ENCODE data around the gene IZUMO4.
"Not testable (repeated sequence)": the region's sequence is repeated elsewhere in the genome, so short reads cannot be mapped to it uniquely, and the experiment has no call there.

Gene IZUMO4

DNA sequence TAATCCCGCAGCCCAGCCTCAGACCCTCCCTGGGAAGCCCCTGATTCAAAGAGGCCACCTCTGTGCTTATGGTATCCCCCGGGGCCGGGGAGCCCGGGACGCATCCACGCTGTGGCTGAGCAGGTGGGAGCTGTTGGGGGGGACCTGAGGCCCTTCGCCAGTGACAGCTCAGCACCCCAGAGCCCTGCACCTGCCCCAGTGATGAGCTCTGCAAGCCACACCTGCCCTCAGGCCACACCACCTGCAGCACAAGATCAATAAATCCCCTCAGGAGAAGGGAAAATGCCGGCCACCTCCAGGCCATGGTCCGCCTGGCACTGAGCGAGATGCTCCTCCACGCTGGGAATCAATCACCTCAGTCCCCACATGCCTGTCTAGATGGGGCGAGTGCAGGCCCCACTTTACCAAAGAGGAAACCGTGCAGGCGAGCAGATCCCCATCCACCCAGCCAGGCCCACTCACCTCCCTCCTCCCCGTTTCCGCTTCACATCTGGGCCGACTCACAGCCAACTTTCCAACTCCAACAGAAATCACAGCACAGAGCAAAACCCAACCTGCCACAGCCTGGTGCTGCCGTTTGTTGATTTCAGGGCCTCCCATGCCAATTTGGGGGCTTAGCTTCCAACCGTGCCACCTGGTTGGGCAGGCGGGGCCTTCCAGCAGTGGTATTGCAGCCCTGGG, 13.4 kb upstream of the IZUMO4 start:
- DNase-seq: no peak

DNA sequence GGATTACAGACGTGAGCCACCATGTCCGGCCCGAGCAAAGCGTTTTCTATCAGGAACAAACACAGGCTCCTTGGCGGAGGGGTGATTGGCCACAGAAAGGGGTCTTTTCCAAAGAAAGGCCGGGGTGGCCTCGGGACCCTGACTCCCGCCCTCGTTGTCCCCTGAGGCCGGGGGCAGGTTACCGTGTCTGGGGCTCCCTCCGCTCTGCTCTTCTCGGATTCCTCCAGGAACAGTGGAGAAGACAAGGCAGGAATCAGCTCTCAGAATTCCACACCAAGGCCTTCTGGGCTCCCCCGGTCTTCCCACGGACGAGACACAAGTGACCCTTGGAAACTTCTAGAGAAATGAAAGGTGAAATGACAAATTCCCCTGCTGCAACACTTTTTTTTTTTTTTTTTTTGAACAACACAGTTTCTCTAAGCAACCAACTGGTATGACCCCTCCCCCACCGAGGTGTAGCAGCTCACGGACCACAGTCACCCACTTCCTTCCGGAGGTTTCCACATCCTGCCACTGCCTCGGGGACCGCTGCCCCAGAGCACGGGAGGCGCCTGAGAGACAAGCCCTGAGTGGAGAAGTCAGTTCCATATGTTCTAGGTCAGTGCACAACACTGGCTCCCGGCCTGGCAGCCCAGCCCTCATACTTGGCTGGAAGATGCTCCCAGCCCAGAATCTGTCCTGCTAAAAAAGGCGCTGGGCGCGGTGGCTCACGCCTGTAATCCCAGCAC, 11.6 kb upstream of the IZUMO4 start:
- no peak for DNase-seq

DNA sequence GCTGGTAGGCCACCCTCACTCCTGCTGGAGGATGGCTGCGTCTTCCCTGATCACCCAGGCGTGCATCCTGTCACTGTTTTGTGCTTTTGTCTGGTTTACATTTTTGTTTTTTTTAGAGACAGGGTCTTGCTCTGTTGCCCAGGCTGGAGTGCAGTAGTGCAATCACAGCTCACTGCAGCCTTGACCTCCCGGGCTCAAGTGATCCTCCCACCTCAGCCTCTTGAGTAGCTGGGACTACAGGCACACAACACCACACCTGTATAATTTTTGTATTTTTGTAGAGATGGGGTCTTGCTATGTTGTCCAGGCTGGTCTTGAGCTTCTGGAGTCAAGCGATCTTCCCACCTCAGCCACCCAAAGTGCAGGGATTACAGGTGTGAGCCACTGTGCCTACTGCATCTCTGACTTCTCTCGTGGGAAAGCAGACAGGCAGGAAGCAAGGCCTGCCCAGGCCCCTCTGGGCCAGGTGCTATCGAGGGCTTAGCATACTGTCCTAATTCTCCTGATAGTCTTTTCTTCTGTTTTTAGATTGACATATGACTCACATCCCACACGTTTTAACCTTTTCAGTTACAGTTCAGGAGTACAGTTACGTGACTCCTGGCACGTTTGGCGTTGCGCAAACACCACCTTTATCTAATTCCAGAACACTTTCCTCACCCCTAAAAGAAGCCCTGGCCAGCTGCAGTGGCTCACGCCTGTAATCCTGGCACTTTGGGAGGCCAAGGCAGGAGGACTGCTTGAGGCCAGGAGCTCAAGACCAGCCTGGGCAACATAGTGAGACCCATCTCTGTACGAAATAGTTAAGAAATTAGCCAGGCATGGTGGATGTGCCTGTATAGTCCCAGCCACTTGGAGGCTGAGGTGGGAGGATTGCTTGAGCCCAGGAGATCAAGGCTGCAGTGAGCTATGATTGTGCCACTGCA, 9.8 kb upstream of the IZUMO4 start:
- DNase-seq: not testable (repeated sequence)

DNA sequence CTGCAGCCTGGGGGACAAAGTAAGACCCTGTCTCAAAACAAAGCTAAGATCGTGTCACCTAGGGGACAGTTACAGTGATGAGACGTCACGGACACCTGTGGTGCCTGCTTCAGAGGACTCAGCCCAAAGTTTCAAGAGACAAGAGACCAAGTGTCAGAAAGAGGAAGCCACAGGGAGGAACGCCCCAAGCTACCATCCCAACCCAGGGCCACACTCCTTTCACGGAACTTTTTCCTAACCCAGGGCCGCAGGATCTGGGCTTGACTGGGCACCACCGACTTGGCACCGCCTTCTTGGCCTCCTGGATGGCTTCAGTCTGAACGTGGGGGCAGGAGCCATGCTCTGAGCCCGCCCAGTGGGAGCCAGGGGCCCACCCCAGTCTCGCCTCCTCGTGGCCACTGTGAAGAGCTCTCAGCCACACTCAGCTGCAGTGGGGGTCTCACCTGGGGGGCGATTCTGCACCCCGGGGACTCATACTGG, 9.1 kb upstream of the IZUMO4 start:
- no peak for DNase-seq

DNA sequence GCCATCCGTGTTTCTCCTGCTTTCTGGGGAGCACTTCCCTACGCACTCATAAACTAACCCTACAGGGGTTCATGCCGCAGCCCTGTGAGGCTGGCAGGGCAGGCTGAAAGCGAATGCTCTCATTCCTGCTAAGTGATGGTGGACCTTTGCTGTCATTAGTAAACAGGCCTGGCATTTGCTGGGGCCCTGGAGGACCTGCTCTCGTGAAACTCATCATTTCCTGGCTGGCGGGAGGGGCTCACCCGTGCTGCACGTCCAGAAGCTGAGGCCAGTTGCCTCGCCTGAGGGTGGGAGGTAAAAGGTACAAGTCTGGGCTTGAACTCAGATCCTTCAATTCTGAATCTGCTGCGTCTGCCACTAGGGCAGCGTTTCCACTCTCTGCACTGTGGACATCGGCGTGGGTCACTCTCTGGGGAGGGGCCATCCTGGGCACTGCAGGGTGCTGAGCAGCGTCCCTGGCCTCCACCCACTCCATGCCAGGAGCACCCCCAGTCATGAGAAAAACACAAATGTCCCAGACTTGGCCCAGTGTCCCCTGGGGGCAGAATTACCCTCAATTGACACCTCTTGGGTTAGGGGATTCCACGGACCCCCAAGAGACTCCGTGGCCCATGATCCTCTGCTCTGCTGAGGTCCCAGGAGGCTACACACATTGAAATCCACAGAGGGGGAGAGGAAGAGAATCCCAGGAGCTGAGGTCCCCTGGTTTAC, 7.6 kb upstream of the IZUMO4 start:
- no peak for DNase-seq

DNA sequence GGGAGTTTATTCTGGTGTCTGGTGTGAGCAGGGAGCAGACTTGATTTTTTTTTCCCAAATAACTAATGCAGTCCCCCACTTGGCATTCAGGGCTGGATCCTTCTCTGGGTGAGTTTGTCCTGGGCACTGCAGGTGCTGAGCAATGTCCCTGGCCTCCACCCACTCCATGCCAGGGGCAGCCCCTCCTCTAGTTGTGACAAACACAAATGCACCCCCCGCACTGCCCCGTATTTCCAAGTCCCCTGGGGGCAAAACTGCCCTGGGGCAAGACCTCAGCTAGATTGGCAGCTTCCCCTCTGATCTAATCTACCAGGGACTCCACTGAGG, 7.0 kb upstream of the IZUMO4 start:
- no peak for DNase-seq

DNA sequence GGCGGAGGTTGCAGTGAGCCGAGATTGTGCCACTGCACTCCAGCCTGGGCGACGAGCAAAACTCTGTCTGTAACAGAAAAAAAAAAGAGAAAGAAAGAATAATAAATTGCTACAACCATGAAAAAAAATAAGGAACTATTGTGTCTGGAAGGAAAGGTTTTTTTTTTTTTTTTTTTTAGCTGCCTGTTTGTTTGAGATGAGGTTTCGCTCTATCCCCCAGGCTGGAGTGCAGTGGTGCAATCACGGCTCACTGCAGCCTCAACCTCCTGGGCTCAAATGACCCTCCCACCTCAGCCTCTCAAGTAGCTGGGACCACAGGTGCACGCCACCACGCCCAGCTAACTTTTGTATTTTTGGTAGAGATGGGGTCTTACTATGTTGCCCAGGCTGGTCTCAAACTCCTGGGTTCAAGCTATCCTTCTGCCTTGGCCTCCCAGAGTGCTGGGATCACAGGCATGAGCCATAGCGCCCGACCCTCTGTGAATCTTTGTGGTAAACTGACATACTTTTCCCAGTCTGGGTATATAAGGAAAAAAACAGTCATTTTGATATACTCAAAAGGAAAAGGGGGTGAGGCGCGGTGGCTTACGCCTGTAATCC, 4.7 kb upstream of the IZUMO4 start:
- not testable (repeated sequence) for DNase-seq

DNA sequence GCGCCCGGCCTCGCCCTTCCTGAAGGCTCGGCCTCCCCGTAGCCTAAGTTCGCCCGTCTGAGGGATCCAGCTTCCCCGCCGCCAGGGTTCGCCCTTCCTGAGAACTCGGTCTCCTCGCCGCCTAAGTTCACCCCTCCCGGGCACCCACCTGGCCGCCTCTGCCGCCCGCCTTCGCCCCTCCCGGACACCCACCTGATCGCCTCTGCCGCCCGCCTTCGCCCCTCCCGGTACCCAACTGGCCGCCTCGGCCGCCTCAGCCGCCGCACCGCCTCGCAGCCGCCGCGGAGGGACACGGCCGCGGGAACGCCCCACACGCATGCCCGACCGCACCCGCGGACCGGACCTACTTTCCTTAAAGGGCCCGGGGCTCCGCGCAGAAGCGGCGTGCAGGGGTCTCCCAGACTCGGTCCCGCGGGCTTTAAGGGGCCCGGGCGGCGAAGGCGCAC, 658 bp upstream of the IZUMO4 start, which contains the start of gene MOB3A:
TSS of gene MOB3A (minus strand) at position 293 of the 446 bp plus-strand sequence. CDS start 17,766 bp downstream, outside the sequence.
- DNase-seq: peak; percentile 68

DNA sequence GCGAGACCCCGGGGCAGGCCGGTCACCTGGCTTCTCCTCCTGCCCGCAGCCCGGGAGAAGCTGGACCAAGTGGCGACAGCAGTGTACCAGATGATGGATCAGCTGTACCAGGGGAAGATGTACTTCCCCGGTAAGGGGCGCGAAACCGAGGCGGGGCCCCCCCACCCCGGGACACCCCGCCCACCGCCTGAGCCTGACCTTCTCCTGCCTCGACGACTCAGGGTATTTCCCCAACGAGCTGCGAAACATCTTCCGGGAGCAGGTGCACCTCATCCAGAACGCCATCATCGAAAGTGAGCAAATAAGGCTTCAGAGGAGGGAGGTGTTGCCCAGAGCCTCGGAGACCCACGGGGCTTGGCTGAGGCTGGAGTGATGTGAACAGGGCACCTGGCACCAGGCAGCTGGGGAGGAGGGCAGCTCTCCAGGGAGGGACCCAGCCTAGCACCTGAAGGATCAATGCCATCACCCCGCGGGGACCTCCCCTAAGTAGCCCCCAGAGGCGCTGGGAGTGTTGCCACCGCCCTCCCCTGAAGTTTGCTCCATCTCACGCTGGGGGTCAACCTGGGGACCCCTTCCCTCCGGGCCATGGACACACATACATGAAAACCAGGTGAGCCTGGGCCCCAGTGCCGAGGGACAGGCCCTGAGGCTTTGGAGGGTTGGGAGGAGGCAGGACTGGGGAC, 629 bp downstream of the IZUMO4 start:
- no peak for DNase-seq

DNA sequence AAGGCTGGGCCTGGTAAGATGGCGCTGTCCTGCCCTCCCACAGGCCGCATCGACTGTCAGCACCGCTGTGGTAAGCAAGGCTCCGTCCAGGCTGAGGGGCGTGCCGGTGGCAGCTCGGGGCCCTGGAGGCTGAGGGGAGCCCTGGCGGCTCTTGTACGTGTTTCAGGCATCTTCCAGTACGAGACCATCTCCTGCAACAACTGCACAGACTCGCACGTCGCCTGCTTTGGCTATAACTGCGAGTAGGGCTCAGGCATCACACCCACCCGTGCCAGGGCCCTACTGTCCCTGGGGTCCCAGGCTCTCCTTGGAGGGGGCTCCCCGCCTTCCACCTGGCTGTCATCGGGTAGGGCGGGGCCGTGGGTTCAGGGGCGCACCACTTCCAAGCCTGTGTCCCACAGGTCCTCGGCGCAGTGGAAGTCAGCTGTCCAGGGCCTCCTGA, 1.2 kb downstream of the IZUMO4 start:
- DNase-seq: no peak

DNA sequence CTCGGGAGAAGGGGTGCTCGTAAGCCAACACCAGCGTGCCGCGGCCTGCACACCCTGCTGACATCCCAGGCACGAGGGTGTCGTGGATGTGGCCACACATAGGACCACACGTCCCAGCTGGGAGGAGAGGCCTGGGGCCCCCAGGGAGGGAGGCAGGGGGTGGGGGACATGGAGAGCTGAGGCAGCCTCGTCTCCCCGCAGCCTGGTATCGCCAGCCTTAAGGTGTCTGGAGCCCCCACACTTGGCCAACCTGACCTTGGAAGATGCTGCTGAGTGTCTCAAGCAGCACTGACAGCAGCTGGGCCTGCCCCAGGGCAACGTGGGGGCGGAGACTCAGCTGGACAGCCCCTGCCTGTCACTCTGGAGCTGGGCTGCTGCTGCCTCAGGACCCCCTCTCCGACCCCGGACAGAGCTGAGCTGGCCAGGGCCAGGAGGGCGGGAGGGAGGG, 2.4 kb downstream of the IZUMO4 start:
- no peak for DNase-seq

DNA sequence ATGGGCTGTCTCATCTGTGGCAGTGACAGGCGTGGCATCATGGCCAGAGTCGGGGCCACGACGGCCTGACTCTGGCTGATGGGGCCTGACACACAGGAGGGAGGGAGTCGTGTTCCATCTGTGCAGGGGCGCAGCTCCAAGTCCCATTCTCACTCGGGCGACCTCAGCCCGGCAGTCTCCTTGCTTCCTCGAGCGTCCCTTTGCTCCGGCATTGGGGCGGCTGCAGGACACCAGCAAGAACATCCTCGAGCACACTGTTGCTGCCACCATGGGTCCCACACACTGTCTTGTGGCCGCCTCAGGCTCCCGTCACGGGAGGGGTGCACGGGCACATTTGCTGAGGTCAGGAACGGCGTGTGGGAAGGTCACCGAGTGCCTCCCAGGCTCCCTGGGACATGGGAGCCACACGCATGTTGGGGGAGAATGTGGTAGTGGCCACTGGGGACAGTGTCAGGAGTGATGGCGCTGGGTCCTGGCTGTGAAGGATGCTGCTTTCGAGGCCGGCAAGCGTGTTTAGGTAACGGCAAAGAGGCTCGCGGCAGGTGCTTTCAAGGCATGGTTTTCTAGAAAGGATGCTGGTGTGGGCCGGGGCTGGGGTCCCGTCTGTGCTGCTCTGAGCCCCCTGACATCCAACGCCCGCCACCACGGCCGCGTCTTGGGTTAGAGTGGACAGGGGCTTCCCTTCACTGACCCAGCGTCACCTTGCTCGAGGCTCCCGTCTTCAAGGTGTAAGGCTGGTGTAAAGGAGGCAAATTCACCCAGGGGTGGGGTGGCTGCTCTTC, 3.4 kb downstream of the IZUMO4 start:
- DNase-seq: no peak

DNA sequence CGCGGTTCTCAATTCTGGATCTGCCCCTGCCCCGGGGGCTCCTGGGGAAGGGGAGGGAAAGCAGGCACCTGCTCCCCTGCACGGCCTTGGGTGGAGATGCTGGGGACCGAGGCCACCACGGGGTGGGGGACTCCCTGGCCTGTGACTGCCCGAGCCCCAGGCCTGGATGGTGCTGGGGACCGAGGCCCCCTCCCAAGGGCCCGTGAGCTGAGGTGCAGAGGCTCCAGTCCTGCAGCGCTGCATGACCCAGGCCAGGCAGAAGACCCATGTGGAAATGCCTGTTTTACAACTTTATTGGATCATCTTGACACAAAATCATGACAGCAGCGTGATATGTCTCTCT, 4.0 kb downstream of the IZUMO4 start:
- DNase-seq: no peak

DNA sequence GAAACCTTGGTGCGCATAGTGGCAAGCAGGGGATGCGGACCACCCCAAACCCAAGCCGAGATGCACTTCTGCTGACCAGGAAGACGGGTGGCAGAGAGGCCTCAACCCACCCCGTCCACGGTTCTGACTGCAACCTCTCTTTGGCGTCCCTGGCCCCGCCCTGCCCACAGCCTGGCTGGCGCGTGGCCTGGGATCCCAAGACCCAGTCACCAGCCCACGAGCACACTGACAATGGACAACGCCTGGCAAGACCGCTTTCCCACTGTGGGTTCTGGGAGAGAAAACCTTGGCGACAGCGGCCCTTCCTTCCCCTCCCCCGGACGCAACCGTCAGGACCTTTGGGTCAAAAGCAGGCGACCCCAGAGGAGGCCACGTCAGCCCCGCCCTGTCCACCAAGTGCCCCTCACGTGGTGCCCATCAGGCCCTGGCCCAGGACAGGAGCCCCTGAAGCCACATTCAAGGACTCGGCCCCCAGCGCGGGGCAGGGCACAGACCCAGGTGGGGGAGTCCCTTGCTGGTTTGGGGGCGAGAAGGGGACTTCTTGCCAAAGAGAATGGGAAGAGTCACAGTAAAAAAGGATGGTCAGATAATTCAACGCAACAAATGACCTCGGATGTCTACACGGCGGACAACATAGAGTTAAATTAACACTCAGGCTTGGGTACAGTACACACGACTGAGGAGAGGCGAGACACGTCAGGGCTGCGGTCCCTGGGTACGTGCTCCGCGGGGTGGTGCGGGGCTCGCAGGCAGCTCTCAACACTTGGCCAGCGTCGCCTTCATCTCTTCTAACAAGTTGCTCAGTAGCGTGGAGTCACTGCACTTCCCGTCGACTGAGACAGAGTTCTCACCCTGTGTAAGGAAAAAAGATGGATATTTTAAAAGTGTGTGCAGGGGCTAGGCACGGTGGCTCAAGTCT, 5.0 kb downstream of the IZUMO4 start:
- no peak for DNase-seq

DNA sequence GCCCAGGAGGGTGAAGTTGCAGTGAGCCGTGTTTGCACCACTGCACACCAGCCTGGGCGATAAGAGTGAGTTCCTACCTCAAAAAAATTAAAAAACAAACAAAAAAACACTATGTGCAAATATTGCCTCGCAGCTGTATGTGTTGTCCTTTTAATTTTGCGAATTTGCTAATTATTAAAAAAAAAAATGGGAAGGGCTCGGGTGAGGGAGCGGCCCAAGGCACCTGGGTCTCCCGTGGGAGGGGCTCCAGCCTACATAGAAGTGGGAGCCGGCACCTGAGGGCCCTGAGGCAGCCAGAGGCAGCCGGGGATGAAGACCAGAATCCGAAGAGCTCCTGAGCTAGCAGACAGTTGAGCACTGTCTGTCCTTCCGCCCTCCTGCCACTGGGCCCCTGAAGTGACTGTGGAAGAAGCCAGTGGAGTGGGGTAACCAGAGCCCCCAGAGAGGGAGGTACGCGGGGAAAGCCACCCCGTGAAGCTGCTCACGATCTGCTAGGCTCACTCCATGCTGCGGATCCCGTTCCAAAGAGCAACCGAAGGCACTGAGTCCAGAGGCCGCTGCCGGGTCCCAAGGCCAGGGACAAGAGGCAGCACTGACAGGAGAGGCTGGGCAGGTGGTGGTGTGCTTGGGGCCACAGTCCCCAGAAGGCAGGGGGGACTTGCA, 6.5 kb downstream of the IZUMO4 start:
- no peak for DNase-seq

DNA sequence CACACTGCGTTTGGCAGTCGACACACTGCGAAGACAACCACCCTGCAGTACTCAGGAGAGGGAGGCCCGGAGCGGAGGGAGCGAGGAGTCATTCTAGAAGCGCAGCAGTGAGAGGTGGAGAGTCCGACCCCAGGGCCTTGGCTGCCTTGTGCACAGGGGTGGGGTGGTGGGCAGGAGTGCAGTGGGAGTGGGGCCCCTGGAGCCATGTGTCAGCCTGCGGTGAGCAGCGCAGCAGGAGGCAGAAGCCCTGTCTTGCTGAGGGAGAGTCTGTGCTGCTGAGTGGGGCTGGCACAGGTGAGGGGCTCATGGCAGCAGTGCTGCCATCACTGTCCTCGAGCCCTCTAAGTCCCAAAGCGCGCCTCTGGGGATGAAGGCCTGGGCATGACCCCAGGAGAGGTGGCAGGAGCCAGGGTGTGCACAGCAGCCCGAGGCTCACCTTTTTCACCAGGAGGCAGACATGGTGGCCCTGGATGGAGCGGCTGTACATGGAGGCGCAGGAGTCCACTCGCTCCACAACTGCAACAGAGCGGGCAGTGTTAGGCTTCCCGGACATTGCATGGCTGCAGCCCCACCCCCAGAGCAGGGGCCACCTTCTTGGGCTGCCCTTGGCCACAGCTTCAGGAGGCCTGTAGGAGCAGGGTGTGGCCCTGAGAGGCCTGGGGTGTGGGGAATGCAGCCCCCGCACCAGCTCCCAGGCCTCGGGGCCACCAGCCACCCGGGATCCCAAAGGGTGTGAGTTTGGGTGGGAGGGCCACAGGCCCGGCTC, 11.7 kb downstream of the IZUMO4 start:
- DNase-seq: no peak

DNA sequence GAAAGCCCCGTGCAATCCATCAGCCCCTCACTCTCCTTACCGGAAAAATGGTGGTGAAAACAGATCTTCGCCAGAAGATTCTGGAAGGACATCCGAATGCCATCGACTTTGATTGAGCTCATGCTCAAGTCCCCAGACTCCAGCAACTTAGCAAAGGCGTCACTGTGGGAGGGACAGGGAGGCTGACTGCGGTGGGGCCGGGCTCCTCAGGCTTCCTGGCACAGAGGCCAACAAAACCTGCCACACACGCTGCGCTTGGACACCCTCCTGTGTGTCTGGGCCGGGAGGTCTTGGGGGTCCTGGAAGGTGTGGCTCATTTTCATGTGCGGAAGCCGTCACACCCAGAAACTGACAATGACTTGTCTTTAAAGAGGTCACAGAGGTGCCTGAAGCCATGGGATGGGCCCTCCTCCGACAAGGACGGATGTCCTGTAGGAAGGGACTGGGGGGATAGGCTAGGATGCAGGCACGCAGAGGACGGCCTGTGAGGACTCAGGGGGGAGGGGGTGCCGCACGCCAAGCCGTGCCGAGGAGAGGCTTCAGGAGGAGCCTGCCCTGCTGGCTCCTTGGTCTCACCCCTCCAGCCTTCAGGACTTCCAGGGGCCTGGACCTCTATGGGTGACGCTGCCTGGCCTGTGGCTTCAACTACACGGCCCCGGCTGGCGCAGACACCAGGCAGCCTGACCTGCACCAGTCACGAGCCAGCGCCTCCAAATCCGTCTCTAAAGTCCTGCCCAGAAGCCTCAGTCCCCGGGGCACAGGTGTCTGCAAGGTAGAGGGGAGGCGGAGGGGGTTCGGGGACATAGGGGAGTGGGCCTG, 12.5 kb downstream of the IZUMO4 start:
- DNase-seq: no peak
